ENCODE results near the gene ZNF488. TPM values are rescaled to one million over a fixed set of nuclear protein-coding genes. Genes with fewer than 3 reads are reported as not detected.

The ZNF488 gene
- total RNA-seq, 1 donor from 2014 or later, result 4.9 TPM

DNA sequence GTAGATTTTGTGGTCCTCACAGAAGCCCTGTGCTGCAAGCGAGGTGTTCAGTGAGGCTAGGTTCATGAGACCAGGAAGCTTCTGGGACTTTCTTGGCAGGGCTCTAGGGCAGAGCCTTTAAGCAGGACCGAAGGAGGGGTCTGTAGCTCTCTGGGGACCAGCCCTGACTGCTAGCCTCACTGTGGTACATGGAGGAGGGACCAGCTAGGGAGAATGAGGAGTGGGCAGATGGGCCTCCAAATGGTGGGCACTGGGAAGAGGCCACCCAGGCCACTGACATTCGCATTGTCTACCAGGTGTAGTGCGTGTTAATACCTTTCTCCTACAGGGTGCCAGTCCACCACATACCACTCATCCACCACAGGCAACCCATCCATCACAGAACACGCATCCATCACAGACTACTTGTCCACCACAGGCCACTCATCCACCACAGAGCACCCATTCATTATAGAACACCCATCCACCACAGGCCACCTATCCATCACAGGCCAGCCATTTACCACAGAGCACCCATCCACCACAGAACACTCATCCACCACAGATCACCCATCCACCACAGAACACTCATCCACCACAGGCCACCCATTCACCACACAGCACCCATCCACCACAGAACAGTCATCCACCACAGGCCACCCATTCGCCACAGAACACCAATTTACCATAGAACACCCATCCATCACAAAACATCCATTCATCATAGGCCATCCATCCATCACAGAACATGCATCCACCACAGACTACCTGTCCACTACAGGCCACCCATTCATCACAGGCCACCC is 31.6 kb upstream of the ZNF488 start:
- Mint-ChIP-seq H3K27me3 (no peaks in the 10 kb centered on the region), H3K9me3 (no peaks in the 10 kb centered on the region), H3K36me3 (no peaks in the 10 kb centered on the region), H3K27ac (no peak overlapping the region), H3K4me3 (no peak overlapping the region), H3K4me1 (ENCODE audit: unreplicated experiment) (no peaks in the 10 kb centered on the region)
- no peak for DNase-seq (ENCODE audit: extremely low spot score, unreplicated experiment)
- TF ChIP-seq, protein P1, sequence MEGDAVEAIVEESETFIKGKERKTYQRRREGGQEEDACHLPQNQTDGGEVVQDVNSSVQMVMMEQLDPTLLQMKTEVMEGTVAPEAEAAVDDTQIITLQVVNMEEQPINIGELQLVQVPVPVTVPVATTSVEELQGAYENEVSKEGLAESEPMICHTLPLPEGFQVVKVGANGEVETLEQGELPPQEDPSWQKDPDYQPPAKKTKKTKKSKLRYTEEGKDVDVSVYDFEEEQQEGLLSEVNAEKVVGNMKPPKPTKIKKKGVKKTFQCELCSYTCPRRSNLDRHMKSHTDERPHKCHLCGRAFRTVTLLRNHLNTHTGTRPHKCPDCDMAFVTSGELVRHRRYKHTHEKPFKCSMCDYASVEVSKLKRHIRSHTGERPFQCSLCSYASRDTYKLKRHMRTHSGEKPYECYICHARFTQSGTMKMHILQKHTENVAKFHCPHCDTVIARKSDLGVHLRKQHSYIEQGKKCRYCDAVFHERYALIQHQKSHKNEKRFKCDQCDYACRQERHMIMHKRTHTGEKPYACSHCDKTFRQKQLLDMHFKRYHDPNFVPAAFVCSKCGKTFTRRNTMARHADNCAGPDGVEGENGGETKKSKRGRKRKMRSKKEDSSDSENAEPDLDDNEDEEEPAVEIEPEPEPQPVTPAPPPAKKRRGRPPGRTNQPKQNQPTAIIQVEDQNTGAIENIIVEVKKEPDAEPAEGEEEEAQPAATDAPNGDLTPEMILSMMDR (conservative IDR thresholded peaks at IDR 0.05), result no peak

DNA sequence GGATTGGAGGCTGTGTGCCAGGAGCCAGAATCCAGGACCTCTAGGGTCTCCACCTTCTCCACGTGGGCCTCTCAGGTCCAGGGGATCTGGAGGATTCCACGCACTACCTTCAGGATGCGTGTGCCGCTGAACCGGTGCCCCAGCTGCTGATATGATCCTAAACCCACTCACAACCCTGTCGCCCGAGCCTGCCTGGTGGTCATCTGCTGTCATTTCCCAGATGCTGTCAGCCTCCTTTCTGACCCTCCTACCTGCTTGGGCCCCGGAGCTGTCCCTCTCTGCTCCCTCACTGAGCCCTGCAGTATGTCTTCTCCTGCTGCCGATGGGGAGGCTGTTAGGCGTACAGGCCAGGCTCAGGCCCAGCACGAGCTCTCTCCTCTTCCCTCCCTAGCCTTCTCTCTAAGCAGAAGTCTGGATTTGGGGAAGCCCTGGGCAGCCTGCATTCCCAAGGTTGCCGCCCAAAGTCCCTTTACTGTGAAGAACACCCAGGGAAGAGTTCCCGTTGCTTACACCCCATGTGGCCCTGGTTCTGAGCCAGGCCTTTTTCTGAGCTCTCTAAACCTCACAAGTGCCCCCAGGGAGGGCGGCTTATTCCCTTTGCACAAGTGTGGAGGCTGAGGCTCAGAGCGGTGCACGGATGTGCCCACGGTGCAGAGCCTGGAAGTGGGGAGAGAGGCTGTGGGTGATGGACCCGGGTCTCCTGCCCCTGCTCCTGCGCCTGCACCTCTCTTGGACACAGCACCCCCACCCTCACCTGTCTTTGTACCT is 30.8 kb upstream of the ZNF488 start:
- TF ChIP-seq, protein P1 (conservative IDR thresholded peaks at IDR 0.05), result no peak
- H3K4me3 Mint-ChIP-seq, result no peak overlapping the region

GRCh38 chr10:47414227-47414592 is 30.1 kb upstream of the ZNF488 start:
- TF ChIP-seq, protein P1 (conservative IDR thresholded peaks at IDR 0.05), result no peak
- Mint-ChIP-seq H3K4me1 (ENCODE audit: unreplicated experiment) (no peaks in the 10 kb centered on the region), H3K4me3 (no peak overlapping the region), H3K36me3 (no peaks in the 10 kb centered on the region), H3K27me3 (no peaks in the 10 kb centered on the region), H3K27ac (no peak overlapping the region), H3K9me3 (no peaks in the 10 kb centered on the region)
- no peak for DNase-seq (ENCODE audit: extremely low spot score, unreplicated experiment)

More for the DNA sequence above, 30.8 kb upstream of the ZNF488 start:
- Mint-ChIP-seq H3K36me3 (no peaks in the 10 kb centered on the region), H3K27ac (no peak overlapping the region), H3K4me1 (ENCODE audit: unreplicated experiment) (no peaks in the 10 kb centered on the region), H3K9me3 (no peaks in the 10 kb centered on the region), H3K27me3 (no peaks in the 10 kb centered on the region)
- no peak for DNase-seq (ENCODE audit: extremely low spot score, unreplicated experiment)

GRCh38 chr10:47413531-47414226 is 29.6 kb upstream of the ZNF488 start:
- no peaks in the 10 kb centered on the region for H3K9me3 Mint-ChIP-seq
- H3K36me3 Mint-ChIP-seq, result no peaks in the 10 kb centered on the region
- no peak for DNase-seq (ENCODE audit: extremely low spot score, unreplicated experiment)
- TF ChIP-seq, protein P1 (conservative IDR thresholded peaks at IDR 0.05), result no peak
- no peak overlapping the region for H3K4me3 Mint-ChIP-seq
- peak overlapping the region; percentile 19 for H3K27ac Mint-ChIP-seq
- H3K27me3 Mint-ChIP-seq, result no peaks in the 10 kb centered on the region
- H3K4me1 Mint-ChIP-seq (ENCODE audit: unreplicated experiment), result no peaks in the 10 kb centered on the region

DNA sequence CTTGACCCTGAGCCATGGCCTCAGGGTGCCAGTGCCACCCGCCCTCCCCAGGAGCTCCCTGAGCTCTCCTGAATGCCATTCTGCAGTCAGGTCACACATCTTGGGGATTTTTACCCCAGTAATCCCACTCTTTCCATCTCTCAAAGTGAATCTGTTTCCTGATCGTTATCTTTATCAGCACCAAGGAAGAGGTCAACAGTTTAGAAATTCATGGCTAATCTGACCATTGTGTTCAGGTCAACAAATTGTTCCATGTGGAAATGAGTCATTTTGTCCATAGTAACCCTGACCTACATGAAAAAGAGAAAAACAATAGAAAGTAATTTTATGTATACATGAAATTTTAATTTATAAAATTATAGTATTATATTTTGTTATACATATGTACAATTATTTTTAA is 28.8 kb upstream of the ZNF488 start:
- DNase-seq (ENCODE audit: extremely low spot score, unreplicated experiment), result no peak
- H3K27ac Mint-ChIP-seq, result no peak overlapping the region
- H3K36me3 Mint-ChIP-seq, result no peaks in the 10 kb centered on the region
- H3K27me3 Mint-ChIP-seq, result no peaks in the 10 kb centered on the region
- H3K9me3 Mint-ChIP-seq, result no peaks in the 10 kb centered on the region
- TF ChIP-seq, protein P1 (conservative IDR thresholded peaks at IDR 0.05), result no peak
- no peaks in the 10 kb centered on the region for H3K4me1 Mint-ChIP-seq (ENCODE audit: unreplicated experiment)
- no peak overlapping the region for H3K4me3 Mint-ChIP-seq

Data from type B pancreatic cell (in vitro differentiated cells).